Stimulated activated CD8-positive, alpha-beta memory T cell treated with anti-CD3 and anti-CD28 coated beads, Interleukin-2, amount 100 ng/mL, for 1 hour (primary cell): Measurements from ENCODE around the gene TNIK.
"Not testable (repeated sequence)": the region's sequence is repeated elsewhere in the genome, so short reads cannot be mapped to it uniquely, and the experiment has no call there.

Experiments used
- DNase-seq, 2 donors: peaks; one replicate each; pipeline ENCODE4 v3.0.0-alpha.2; 2020; ENCODE audit warnings: low read depth in 2 of 2

Gene TNIK

DNA sequence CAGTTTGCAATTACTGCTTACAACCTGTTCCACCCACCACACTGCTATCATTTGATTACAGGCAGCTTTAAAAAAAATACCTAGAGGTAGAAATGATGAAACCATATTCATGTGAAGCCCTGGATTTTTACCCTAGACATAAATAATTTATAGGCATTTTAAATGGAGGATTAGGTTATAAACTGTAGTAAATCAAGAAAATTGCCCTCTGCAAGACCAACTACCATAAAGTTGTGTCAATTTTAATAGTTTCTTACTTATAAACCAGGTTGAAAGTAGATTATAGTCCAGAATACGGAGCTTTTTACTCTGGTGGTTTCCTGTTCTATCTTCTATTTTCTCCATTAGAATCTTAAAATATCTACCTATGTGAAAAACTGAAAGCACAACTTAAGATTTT lies 13.9 kb downstream of the TNIK start:
- no peak for DNase-seq

DNA sequence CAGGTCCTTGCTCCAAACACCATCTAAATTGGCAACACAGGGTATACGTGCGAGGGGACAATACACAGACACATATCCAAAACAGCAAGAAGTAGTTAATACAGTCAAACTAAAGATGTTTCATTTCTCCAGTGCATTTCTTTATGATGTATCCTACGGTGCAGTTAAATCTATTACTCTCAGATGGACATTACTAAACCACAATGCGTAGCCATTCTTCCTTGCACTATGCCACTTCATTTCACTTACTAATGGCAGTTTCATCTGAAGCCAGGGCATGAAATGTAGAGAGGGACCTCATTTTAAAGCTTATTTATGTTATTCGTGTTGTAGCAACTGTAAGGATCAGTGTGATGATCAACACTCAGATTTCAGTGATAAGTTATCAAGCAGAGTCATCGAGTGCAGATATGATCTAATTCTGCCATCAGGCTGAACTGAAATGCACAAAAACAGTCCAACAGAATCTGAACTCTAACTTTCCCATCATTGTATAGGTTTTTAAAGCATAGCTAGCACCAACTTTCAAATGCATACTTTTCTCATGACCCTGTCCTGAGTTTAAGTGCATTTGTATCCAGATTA lies 14.5 kb downstream of the TNIK start:
- DNase-seq: no peak

DNA sequence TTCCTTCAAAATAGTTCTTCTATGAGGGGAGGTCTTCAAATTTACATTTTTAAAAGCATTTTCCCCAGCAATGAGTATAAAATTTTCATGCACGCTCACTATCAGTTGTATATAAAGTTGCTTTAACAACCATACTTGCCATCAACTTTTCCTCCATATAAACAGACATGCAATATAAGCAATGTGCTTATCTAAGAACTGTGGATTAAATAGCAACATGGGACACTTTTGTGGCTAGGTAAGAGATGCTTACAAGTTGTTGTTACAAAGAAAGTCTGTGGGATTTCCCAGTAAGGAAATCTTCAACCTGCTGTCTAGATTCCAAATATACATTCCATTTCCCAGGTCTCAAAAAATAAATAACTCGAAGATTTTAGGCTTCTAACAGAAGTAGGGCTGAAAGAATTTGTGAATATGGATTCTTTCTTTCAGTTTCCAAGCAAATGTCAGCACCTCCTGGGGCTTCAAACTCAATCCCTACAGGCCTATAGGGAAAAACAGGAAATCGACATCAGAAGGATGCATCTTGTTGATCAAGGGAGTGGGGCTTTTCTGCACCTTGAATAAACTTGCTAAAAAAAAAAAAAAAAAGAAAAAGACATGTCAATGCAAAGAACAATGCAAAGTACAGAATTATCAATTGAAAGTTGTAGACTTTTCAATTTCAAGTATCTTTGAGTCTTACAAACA lies 16.1 kb downstream of the TNIK start:
- no peak for DNase-seq

DNA sequence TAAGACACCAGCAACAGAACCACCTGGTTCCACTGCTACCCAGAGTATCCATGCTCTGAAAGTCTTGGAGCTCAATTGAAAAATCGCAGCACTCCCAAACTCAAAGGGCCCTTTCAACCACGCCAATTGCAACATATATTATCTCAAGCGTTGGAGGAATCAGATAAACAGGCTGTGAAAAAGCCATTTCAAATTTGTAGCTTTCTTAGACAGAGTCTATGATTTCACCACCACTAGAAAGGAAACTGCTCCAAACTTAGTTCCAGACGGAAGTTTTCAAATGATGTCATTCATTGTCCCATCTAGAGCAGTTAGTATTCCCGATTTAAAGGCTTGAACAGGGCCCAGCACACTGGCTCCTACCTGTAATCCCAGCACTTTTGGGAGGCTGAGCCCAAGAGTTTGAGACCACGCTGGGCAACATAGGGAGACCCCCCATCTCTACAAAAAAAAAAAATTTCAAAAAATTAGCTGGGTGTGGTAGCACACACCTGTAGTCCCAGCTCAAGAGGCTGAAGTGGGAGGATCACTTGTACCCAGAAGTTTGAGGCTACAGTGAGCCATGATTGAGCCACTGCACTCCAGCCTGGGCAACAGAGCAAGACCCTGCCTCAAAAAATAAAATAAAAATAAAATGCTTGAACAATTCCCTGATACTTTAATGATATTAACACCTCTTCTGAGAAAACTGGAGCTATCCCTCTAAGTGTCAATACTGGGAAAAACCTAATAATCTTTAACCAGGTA lies 16.8 kb downstream of the TNIK start:
- no peak for DNase-seq

DNA sequence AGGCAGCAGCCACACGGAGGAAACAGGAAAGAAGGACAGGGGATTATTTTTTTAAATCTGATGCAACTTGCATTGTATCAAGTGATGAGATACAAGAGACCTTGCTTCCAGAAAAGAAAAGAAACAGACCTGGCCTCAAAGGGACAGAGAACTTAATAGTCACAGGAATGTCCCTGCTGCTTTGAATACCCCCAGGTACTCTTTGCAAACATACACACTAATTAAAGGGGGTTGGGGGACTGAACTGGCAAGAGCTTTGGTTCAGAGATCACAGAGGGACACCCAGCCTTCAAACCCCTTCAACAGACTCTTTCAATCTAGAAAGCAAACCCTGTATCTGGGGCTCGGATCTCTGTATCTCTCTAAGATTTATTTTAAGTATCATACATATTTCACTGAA lies 18.0 kb downstream of the TNIK start:
- DNase-seq: no peak

DNA sequence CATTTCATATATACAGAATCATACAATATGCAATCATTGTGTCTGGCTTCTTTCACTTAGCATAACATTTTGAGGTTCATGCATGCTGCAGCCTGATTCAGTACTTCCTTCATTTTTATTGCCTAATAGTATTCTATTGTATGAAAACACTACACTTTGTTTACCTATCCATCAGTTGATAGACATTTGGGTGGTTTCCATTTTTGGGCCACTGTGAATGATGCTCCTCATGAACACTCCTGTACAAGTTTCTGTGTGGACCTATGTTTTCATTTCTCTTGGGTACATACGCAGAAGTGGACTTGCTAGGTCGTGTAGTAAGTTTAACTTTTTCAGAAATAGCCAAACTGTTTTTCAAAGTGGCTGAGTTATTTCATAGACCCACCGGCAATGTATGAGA lies 18.8 kb downstream of the TNIK start:
- no peak for DNase-seq

DNA sequence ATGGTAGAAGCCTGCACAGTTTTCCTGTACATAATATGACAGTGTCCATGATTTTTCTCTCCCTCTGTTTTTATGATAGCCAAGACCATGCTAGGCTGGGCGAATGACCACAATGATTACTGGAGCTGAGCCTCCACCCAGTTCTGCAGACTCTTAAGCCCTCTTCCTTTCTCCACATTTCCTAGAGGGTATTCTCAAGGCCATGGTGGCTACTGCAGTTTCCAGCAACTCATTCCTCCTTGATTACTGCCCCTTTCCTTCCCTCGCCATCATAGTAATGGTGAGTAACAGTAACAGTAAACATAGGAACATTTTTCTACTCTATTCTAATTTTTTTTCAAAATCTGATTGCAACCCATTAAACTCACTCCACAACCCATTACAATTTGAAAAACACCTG lies 20.2 kb downstream of the TNIK start:
- DNase-seq: no peak

DNA sequence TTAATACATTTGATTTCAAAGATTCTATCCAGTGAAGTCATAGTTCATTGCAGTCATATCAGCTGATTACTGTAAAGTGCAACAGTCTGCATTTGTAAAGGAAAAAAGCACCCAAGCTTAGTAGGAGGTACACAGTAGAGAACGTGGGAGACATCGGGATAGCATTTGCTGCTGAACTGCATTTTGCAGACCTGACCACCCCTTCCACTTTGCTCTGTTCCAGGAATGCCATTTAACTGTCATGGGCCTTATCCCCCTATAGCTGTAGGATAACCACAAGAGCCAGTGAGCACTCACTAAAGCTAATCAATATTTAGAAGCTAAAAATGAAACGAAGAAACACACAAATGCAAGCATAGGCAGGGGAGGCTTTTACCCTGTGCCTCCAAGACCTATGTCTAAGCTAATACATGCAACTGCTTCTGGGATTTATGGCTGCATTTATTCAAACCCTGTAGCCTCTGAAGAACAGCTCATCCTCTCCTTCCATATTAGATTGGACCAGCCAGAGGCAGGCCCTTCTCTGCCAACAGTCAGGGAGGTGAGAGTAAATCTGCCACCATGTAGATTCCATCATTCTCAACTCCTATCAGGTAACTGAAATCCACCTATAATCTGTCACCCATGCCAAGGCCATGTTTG lies 23.0 kb downstream of the TNIK start:
- DNase-seq: no peak

DNA sequence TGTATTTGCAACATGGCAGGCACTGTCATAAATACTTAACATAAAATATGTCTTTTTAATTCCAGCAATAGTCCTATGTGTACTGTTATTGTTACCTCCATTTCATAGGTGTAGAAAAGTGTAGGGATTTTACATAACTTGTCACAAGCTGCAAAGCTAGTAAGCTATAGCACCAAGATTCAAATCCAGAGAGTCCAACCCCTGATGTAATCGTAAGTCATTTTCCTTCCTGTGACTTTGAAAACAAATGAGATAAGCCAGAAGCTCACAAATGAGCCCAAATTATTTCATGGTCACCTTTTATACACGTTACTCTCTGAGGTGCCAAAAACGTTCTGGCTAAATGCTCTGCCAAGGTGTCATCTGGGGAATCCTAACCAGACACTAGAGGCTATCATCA lies 23.8 kb downstream of the TNIK start:
- DNase-seq: no peak

DNA sequence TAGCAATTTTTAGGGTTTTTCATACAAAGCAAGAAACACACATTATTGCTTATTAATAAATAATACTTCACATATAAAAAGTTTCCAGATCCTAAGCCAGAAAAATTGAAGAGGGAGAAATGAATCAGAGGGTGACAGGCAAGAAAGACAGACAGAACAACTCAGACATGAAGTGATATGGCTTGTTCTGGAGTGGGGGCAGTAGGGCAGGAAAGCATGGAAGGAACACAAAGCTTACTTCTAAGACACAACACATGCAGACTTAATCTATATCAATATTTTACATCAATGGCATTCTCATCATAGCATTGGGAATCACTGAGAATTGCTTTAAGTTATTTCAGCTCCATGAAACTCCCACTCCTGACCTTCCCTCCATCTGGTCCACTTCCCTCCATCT lies 24.4 kb downstream of the TNIK start:
- DNase-seq: no peak

DNA sequence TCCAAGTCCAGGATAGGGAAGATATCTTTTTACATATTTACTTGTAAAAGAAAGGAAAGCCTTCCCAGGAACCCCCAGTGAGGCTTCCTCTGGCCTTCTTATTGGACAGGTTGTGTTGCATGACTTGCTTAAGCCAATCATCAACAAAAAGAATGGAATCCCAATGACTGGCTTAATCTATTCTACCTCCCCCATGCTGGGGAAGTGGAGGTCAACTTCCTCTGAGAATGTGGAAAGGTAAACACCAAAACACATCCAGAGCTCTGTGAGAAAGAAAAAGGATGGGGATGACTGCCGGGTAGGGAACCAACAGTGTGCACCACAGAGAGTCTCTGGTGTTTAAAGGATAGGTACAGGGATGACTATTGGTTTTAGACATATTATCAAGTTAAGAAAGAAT lies 25.1 kb downstream of the TNIK start:
- no peak for DNase-seq

DNA sequence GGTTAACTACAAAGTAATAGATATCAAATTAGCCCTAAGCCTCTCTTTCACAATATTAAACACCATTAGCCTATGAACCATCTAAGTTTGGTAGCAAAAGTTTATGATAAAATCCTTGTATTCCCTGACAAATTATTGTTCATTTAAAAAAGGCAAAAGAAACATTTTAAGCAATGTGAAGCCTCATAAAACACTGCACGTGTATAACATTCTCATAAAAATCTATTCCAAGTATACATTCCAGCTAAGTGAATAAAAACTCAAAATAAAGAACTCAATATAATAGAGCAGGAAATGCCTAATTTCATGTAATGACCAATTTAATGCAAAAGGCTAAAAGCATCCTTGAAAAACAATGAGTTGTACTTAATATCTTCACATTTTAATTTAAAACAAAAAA lies 27.7 kb downstream of the TNIK start:
- no peak for DNase-seq

DNA sequence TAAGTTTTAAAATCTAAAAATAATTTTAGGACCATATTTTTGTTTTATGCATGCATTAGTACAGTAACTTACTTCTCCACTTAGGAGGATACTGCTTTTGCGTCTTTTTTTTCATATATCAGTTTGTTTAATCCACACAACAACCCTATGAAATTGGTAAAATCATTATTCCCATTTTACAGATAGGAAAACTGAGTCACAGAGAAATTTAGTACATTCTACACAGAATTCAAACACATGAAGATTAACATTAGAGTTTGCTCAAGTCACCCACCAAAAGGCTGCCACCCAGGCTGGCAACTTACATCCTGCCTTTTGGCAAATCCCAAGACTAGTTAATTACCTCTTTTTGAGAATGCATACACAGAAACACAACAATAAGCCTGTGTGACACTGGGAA lies 28.7 kb downstream of the TNIK start:
- no peak for DNase-seq

DNA sequence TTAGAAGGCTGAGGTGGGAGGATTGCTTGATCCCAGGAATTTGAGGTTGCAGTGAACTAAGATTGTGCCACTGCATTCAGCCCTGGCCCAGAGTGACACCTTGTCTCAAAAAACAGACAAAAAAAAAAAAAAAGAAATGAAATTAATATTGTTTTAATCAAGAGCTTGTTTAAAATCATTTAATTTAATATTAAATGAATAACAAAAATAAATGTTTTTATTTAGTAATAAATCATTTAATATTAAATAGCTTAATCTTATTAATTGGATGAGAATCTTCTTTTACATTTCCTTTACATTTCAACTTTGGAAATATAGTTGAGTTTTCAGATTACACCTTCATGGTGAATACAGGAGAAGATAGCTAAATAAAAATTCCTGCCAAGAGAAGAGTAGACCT lies 29.7 kb downstream of the TNIK start:
- no peak for DNase-seq

DNA sequence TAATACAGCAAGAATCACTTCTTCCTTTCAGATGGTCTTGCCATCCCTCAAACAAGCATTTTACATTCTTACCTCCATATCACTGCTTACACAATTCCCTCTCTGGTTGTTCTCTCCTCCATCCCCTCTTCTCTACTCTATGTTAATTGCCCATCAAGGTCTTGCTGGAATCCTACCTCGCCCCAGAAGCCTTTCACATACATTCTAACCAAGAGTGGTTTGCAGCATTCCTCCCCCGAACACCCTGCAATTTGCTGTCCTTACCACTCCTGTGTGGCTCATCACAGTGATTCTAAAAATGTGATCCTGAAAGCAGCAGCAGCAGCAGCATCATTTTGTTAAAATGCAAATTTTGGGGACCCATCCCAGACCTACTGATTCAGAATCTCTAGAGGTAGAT lies 30.6 kb downstream of the TNIK start:
- DNase-seq: no peak

DNA sequence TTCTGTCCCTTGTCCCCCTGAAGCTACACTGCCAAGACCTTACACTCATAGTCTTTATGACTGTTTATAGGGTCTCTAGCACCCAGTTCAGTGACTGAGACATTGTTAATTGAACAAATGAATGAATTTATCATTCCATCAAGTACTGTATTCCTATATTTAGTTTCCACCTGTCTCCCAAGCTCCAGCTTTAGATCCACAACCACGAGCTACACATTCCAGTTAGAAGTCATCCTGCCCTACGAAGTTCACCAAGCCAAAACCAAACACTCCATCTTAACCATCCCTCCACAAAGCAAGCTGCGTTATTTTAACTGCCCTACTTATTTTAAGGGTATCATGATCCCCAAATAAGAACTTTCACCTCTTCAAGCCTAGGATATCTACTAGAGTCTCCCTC lies 31.3 kb downstream of the TNIK start:
- DNase-seq: no peak

DNA sequence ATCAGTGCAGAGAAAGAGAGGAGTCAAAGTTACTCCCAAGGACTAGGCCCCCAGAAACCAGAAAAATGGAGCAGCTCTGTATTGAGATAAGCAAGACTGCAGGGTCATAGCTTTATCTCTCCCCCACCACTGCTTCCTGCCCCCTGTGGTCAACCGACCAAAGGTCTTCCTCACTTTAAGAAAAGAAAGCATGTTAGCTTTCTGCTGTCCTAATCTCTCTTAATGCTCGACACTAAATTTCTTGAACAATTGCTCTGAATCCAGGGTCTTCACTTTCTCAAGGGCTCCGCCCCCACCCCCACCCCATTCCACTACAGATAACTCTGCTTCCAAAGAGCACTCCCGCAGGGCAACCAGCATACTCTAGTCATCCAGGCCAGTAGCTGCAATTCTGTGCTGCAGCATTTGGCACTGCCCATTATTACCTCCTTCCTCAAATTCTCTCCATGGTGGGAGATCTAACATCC lies 31.9 kb downstream of the TNIK start:
- DNase-seq: no peak

DNA sequence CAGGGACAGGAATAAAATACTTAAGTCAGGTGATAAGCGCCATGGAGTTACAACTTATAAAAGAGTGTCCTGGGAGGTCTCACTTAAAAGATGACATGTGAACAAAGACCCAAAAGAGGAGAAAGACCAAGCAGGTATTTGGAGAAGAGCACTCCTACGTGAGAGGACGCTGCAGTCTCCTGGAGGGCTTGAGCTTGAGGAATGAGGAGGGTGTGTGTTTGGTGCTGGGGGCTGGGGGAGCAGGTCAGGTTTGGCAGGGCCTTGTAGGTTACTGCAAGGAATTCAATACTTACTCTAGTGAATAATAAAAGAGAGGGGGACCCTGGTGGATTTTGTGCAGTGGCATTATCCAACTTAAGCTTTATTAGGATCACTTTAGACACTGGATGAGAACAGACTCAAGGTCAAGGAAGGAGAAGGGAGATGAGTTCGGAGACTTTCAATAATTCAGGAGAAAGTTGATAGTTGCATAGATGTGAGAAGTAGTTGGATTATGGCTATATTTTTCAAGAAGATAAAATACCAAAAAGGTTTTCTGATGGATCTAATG lies 32.4 kb downstream of the TNIK start:
- no peak for DNase-seq

DNA sequence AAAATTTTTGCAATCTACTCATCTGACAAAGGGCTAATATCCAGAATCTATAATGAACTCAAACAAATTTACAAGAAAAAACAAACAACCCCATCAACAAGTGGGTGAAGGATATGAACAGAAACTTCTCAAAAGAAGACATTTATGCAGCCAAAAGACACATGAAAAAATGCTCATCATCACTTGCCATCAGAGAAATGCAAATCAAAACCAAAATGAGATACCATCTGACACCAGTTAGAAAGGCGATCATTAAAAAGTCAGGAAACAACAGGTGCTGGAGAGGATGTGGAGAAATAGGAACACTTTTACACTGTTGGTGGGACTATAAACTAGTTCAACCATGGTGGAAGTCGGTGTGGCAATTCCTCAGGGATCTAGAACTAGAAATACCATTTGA lies 36.1 kb downstream of the TNIK start:
- DNase-seq: not testable (repeated sequence)

DNA sequence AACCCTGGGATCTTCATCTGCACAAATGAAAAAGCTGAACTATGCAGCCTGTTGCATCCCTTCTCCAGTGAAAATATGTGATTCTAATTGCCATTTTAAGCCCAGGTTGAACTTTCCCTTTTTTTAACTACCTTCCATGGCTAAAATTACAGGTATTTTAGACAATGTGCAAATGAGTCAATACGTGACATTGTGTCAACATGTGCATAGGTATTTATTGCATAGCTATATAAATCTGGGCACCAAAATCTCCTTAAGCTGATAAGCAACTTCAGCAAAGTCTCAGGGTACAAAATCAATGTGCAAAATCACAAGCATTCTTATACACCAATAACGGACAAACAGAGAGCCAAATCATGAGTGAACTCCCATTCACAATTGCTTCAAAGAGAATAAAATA lies 37.4 kb downstream of the TNIK start:
- DNase-seq: not testable (repeated sequence)

DNA sequence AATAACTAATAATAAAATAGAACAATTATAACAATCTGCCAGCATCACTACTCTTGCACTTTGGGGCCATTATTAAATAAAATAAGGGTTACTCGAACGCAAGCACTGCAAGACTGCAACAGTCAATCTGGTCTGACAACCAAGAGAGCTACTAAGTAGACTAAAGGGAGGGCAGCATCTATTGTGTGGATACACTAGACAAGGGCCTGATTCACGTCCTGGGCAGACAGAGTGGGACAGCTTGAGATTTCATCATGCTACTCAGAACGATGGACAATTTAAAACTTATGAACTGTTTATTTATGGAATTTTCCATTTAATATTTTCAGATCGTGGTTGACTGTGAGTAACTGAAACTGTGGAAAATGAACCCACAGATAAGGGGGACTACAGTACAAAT lies 39.5 kb downstream of the TNIK start:
- no peak for DNase-seq

DNA sequence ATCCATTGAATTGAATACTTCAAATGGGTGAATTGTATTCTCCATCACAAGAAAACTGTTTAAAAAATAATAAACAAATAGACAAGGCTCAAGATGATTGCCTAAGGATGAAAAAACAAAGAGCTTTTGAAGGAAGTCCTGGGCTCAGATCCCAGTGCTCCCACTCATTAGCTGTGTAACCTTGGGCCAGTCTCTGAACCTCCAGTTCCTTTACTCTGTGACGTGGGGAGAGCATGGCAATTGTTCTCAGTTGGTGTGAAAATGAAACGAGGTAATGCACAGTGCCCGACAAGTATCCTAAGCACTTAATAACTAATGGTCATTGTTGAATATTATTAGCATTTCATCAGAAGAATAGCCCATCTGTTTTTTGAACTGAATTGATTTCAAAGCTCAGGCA lies 40.7 kb downstream of the TNIK start:
- DNase-seq: no peak
